Measurements from ENCODE around the gene PJA1.

PJA1 gene

DNA sequence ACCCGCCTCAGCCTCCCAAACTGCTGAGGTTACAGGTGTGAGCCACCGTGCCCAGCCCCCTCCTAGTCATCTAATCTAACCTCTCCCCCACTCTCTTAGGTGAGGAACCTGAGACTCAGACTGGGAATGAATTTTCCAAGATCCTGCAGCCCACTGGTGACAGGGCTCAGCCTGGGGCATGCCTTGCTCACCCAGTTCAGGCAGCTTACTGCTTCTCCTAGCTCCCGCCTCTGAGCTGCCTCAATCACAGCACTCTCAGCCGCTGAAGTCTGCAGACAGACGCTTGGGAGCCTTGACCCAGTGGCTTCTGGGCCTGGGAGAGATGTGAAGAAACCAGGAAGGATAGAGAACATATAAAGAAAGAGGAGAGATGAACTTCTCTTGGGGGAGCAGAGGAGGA is 24.4 kb downstream of the PJA1 start:
- DNase-seq = no peak

DNA sequence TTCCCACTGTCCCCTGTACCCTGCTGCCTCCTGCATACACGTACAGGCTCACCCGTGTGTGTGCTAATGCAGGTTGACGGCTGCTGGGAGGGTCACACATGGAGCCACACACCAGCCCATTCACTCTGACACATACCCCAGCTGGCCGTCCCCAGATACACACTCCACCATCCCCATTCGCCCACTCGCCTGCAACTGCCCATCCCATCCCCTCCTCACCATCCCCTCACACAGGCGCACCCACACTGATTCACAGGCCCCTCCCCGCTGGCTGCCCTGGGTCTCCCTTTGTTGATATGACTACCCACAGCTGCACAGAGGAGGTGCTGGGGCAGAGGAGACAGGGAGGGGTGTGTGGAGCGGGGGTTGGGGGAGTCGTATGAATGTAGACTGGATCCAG is 25.7 kb downstream of the PJA1 start:
- DNase-seq = no peak

GRCh38 chrX:69138512-69138911 is 26.7 kb downstream of the PJA1 start:
- no peak for DNase-seq

DNA sequence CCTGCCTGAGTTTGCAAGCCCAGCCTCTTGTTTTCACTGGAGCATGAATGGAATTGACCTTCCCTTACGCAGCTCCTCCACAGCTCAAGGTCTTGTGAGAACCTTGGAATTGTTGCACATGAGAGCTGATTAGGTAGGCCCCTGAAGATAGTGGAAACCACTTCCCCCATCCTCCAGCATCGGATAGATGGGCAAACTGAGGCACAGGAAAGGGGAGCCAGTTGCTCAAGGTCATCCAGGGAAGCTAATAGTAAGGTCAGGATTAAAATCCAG is 27.2 kb downstream of the PJA1 start:
- DNase-seq = no peak

DNA sequence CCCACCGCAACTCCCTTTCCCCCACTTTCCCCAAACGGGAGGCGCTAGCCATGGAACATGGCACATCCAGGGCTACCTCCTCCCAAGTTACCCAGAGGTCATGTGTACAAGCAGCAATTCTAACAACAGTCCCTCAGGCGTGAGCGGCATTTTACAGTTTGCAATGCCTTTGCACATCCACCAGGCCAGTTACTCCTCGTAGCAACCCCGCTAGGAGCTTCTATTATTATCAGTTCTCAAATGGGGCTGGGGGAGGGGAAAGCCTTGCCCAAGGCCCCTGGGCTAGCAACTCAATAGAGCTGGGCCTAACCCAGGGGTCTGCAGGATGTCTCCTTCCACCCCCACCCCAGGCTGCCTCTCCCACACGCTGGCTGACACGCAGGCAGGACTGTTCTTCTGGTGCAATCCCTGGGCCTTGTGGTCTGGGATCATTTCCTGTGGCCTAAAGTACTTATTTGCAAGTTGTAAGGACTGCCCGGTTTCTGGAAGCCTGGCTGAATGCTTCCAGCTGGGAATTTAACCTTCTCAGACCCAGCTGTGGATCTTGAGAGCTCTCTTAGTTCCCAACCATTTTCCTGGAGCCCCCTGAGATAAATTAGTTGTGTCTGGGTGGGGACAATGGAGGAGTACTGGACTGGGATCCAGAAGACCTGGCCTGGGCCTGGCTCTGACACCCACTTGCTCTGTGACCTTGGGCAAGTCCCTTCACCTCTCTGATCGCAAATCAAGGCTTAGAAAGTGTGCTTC is 27.7 kb downstream of the PJA1 start:
- no peak for DNase-seq

DNA sequence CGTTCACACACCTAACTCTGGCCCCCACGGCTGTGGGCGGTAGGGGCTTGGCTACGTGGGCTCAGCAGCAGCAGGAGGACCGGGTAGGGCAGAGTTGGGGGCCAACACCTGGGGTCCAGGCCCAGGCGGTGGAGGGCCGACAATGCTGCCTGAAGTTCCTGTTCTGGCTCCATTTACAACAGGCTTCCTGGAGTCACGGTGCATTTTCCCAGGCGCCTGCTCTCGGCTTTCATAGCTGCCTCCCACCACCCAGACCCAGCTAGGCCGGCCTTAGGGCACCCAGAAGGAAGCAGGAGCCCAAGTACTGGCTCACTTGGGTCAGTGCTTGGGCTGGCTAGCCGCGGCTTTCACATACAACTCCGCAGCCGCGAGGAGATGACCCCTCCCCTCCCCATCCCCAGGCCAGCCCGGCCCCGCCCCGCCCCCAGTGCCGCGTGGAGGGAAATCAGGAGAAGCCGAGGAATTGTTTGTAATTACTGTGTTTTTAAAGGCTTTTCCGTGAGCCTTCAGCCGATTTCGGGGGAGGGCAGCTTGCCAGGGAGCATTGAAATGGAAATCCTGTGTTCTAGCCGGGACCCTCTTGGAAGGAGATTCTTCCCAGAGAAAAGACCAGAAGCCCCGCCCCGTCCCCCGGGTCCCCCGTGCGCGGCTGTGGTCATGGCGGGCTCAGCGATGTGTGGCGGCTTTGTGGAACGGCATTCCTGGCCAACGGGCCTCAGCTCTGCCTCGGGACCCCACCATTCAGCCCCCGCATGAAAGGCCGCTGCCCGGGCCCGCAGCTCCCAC is 28.5 kb downstream of the PJA1 start:
- no peak for DNase-seq

- no peak for DNase-seq
Measured at GRCh38 chrX:69133921-69134542, 31.2 kb downstream of the PJA1 start.

DNA sequence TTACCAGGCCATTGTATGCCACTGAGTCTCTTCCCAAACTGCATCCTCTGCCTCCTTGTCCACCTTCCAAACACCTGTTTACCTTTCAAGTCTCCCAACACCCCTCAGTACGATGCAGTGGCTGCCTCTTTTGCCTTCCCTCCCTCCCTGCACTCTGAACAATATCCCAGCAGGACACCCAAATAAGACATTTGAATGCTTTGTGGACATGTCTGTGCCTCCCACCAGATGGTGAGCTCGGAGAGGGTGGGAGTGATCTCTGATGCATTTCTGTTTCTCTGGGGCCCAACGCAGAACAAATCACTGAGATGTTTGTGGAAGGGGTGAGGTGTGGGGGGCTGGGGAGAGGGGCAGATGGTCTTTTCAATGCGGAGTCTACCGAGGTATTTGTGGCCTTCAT is 33.4 kb downstream of the PJA1 start:
- DNase-seq = no peak

DNA sequence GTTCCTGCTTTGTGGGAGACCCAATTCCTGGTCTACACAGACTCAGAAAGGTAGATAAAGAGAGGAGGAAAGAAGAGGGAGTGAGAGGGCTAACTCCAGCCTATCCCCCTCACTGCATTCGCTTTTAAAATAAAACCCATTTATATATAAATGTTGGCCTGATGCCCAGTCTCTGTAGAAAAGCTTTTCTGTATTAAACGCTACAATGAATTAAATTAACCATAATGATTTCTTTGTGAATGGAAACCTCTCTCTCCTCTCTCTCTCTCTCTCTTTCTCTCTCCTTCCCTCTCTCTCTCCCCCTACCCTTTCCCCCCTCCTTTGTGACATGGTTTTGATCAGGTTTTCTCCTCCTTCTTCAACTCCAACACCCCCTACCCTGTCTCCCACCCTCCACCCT is 34.8 kb downstream of the PJA1 start:
- DNase-seq = no peak

DNA sequence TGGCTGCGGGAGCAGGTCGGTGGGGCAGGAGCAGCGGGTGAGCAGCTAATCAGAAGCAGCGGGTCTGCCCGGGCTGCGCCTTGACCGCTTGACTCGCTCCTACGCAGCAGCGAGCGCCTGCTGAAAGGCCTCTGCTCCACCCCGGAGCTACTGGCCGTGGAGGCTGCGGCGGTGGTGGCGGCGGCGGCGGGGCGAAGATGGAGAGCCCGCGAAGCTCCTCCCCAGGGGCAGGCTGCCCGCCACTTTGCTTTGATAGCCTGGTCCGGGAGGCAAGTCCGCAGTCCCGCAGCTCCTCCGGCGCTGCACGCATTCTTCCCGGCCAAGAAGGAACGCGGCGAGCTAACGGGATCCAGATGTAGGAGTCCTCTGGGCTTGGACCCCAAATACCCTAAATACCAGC is 36.7 kb downstream of the PJA1 start:
- no peak for DNase-seq

DNA sequence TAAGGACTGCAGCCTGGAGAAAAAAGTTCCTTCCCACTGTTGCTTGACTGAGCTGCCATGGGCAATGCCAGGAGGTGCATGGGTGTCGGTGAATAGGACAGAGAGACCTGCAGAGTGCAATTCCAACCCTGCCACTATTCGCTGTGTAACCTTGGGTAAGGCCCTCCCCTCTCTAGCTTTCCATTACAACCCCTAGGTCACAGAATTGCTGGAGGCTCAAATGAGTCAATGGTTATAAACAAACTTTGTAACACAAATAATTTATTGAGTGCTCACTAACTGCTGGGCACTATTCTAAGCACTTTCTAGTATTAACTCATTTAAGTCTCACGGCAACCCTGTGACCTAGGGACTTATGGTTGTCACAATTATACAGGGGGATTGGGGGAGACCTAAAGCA is 37.8 kb downstream of the PJA1 start:
- DNase-seq = no peak

- no peak for DNase-seq
Measured at GRCh38 chrX:69126642-69127041, 38.6 kb downstream of the PJA1 start.

DNA sequence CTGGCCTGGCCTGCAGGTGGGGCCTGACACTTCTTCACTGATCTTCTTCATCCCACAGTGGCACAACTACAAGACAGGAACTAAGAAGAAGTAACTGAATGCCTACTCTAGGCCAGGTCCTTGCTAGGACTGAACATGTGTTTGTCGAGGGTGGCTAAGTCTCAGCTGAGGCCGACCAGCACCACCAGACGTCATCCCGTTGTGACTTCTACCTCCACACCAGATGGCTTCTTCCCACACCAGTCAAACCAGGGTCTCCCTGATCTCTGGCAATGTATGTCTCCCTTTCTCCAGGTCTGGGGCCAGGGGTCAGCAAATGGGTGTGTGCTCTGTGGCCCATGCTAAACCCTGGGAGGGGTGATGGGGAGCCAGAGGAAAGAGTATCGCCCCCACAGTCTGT is 40.2 kb downstream of the PJA1 start:
- DNase-seq = no peak

- DNase-seq = no peak
Measured at GRCh38 chrX:69124108-69124507, 41.1 kb downstream of the PJA1 start.

DNA sequence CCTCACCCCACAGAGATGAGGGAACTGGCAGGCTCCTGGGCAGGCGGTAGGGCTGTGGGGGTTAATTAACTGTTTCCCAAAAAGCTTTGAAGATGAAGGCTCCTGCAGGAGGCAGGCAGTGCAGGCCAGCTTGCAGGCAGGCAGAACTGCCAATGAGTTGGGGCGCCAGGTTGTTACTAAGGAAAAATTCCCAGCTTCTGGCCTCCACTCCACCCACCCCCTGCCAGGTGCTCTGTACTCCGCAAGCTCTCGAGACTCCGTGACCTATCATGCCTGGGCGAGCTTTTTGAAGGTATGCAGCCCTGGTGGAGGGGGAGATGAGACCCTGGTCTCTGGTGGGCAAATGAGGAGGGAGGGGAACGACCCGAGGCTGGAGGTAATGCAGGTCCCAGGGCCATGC is 41.8 kb downstream of the PJA1 start:
- DNase-seq = no peak

- DNase-seq = no peak
Measured at GRCh38 chrX:69121321-69122000, 43.8 kb downstream of the PJA1 start.

- DNase-seq = no peak
Measured at GRCh38 chrX:69120476-69120875, 44.8 kb downstream of the PJA1 start.

GRCh38 chrX:69119122-69119521 is 46.1 kb downstream of the PJA1 start:
- no peak for DNase-seq

DNA sequence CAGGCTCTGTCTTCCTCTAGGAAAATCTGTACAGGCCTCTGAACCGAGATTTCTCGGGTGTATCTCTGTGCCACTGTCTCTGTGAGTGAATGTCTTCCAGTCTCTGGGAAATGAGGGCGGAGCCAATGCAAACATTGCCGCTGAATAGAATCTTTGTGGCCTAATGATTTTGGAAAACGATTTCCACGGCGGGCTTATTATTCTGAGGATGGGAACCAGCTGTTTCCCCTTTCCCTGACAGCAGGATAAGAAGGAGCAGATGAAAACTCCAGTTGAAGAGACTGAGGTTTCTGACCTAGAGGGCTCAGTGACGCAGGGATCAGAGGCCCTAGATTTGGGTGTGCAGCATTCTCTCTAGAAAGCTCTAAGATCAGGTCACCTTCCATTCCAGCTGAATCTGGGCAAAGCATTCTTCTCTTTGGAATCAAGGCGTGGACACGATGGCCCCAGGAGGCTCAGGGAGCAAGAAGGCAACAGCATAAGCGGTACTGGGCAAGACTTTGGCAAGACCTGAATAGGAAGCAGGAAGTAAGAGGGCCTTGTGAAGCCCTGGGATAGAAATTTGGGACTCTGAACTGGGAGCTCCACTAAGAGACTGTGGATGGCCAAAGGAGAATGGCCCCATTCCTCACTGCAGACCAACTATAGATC is 47.3 kb downstream of the PJA1 start:
- DNase-seq = no peak

GRCh38 chrX:69116077-69116476 is 49.2 kb downstream of the PJA1 start:
- DNase-seq = no peak

- DNase-seq = no peak
Measured at GRCh38 chrX:69113723-69114122, 51.5 kb downstream of the PJA1 start.

Measured in CD4-positive, alpha-beta T cell treated with Interleukin-10 for 1 hour (primary cell).